Chondrocyte (in vitro differentiated cells): ENCODE results near the gene PLVAP. TPM values are rescaled to one million over a fixed set of nuclear protein-coding genes. Genes with fewer than 3 reads are reported as not detected.

Source experiments
- DNase-seq: peaks from one replicate; pipeline ENCODE4 v3.0.0; 2021; ENCODE audit warnings: mixed read lengths, low spot score
- H3K27ac Mint-ChIP-seq: one replicate; pipeline ENCODE4 v1.8.0; 2021; ENCODE audit warnings: mild to moderate bottlenecking, moderate library complexity, mixed read lengths; ENCODE audit not compliant: unreplicated experiment
- H3K27me3 Mint-ChIP-seq: 2 replicates; pipeline ENCODE4 v1.8.0; 2021; ENCODE audit warnings: low read depth, mixed read lengths
- H3K36me3 Mint-ChIP-seq: 2 replicates; pipeline ENCODE4 v1.8.0; 2021; ENCODE audit warnings: low read depth, mixed read lengths
- H3K4me1 Mint-ChIP-seq: 2 replicates; pipeline ENCODE4 v1.8.0; 2021; ENCODE audit warnings: low read depth, mild to moderate bottlenecking, mixed read lengths
- H3K4me3 Mint-ChIP-seq: one replicate; pipeline ENCODE4 v1.8.0; 2021; ENCODE audit warnings: mild to moderate bottlenecking, moderate library complexity, mixed read lengths; ENCODE audit not compliant: unreplicated experiment
- H3K9me3 Mint-ChIP-seq: 2 replicates; pipeline ENCODE4 v1.8.0; 2021; ENCODE audit warnings: low read depth, mixed read lengths
- total RNA-seq: library from RNA; stranded (reverse); gene quantifications from 3 replicates; pipeline ENCODE4 v1.2.1, GENCODE V29; 2021
- TF ChIP-seq, protein P1 (sequence below): fragments of 200-600 bp; sonication (generic); IDR thresholded peaks from 2 replicates; pipeline ENCODE4 v1.5.0; 2021; ENCODE audit warnings: antibody characterized with exemption, mild to moderate bottlenecking, moderate library complexity

PLVAP gene
- total RNA-seq, 1 donor from 2014 or later: 0.22 TPM

DNA sequence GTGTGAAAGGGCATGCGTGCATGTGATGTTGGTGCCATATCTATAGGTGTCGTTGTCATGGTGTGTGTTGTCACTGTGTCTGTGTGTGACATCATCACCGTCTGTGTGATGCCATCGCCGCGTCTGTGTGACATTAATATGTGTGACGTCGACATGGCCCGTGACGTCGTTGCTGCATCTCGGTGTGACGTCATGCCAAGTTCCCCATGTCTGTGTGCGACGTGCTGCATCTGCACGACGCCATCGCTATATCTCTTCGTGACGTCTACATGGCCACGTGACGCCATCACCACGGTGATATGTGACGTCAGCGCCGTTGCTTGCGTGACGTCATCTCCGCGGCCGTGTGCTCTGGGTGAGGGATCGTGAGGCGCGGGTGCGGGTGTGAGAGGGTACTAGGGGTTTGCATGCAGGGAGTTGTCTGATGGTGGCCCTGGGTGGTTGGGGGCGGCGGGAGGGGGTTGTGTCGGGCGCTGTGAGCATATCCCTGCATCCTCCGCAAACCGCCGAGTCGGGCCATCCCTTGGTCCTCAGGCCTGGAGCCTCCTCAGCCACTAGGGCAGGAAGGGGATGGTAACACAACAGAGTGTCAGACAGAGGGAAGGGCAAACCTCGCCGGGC lies 25.2 kb downstream of the PLVAP start:
- Mint-ChIP-seq H3K4me1 (peaks cover 40% of the 10 kb centered on the region), H3K27me3 (no peaks in the 10 kb centered on the region), H3K4me3 (no peak overlapping the region), H3K36me3 (no peaks in the 10 kb centered on the region), H3K9me3 (no peaks in the 10 kb centered on the region), H3K27ac (no peak overlapping the region)
- TF ChIP-seq, protein P1, sequence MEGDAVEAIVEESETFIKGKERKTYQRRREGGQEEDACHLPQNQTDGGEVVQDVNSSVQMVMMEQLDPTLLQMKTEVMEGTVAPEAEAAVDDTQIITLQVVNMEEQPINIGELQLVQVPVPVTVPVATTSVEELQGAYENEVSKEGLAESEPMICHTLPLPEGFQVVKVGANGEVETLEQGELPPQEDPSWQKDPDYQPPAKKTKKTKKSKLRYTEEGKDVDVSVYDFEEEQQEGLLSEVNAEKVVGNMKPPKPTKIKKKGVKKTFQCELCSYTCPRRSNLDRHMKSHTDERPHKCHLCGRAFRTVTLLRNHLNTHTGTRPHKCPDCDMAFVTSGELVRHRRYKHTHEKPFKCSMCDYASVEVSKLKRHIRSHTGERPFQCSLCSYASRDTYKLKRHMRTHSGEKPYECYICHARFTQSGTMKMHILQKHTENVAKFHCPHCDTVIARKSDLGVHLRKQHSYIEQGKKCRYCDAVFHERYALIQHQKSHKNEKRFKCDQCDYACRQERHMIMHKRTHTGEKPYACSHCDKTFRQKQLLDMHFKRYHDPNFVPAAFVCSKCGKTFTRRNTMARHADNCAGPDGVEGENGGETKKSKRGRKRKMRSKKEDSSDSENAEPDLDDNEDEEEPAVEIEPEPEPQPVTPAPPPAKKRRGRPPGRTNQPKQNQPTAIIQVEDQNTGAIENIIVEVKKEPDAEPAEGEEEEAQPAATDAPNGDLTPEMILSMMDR: no peak
- no peak for DNase-seq

DNA sequence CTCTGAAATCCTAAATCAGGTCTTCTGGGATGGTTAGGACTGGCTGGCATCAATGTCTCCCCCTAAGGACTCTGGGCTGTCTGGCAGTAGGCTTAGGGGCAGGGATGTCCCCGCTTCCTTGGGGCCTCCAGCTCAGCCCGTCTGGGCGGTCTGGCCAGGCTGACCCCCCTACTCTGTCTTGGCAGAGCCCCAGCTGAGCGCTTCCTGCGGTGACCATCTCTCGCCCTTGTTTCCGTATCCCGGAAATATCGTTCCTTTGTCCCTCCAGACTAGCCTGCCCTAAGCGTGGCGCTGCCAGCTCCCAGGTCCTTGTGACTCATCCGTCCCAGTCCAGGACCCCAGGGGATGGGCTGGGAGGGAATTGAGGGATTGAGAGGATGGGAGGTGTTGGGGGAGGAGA lies 28.4 kb downstream of the PLVAP start:
- TF ChIP-seq, protein P1: peak; percentile 9
- H3K9me3 Mint-ChIP-seq: no peaks in the 10 kb centered on the region
- H3K4me3 Mint-ChIP-seq: peak overlapping the region; percentile 50
- no peaks in the 10 kb centered on the region for H3K27me3 Mint-ChIP-seq
- H3K4me1 Mint-ChIP-seq: peaks cover 49% of the 10 kb centered on the region
- no peaks in the 10 kb centered on the region for H3K36me3 Mint-ChIP-seq
- no peak for DNase-seq
- peak overlapping the region; percentile 91 for H3K27ac Mint-ChIP-seq

DNA sequence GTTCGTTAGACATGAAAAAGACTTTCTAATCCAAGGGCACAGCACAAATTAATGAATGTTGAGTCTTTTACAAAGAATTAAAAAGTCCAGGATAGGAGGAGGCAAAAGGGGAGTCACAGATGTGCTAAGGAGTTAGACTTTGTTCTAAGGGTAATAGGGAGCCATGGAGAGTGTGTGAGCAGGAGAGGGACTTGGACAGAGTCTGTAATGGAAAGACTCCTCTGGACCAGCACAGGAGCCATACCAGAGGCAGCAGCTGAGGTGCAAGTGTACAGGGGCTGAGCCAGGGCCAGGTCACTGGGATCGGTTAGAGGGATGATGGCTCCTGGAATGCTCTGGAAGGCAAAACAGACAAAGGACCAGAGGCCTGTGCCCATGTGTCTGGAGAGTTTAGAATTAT lies 29.3 kb downstream of the PLVAP start:
- H3K36me3 Mint-ChIP-seq: no peaks in the 10 kb centered on the region
- no peaks in the 10 kb centered on the region for H3K27me3 Mint-ChIP-seq
- TF ChIP-seq, protein P1: no peak
- H3K4me1 Mint-ChIP-seq: peaks cover 41% of the 10 kb centered on the region
- DNase-seq: no peak
- peak overlapping the region; percentile 91 for H3K27ac Mint-ChIP-seq
- H3K4me3 Mint-ChIP-seq: no peak overlapping the region
- no peaks in the 10 kb centered on the region for H3K9me3 Mint-ChIP-seq

DNA sequence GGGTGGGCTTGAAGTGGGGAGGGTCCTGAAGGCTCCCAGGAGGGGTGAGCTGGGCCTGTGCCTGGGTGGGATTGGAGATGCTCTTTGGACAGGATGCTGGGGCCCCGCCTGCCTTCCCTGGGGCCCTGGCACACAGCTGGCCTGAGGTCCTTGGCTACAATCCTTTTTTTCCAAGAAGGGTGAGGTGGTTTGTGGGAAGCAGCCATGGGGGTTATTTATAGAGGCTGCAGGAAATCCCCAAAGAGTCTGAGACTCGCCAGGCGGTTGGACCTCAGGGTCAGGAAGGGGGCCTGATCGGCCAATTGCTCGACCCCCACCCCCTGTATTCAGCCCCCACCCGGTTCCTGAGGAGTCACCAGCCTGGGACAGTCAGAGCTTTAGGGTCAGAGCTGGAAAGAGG lies 29.8 kb downstream of the PLVAP start:
- Mint-ChIP-seq H3K4me3 (no peak overlapping the region), H3K36me3 (no peaks in the 10 kb centered on the region), H3K4me1 (peaks cover 38% of the 10 kb centered on the region), H3K27me3 (no peaks in the 10 kb centered on the region), H3K9me3 (no peaks in the 10 kb centered on the region), H3K27ac (peak overlapping the region; percentile 91)
- no peak for DNase-seq
- TF ChIP-seq, protein P1: no peak

DNA sequence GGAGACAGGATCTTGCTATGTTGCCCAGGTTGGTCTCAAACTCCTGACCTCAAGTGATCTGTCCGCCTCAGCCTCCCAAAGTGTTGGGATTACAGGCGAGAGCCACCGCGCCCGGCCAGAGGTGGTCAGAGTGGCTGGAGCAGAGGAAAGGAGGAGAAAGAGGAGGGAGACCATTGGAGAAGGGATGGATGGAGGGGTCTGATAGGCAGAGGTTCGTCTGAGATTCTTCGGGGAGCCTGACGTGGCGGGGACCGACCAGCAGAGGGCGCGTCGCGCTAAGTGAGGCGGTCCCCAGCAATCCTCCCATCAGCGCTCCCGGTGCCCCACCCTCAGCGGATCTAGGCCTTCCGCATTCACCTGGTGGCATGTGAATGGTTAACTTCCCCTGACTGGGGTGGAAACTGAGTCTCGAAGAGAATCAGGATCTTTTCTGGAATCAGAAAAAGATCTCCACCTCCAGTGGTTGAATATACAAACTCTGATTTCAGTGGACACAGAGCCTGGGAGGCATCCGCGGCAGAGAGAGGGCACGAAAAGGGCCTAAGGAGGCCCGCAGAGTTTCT lies 31.0 kb downstream of the PLVAP start:
- no peaks in the 10 kb centered on the region for H3K9me3 Mint-ChIP-seq
- no peak overlapping the region for H3K4me3 Mint-ChIP-seq
- no peak for DNase-seq
- H3K27ac Mint-ChIP-seq: peak overlapping the region; percentile 5
- no peaks in the 10 kb centered on the region for H3K27me3 Mint-ChIP-seq
- H3K4me1 Mint-ChIP-seq: peaks cover 38% of the 10 kb centered on the region
- TF ChIP-seq, protein P1: peak; percentile 93
- H3K36me3 Mint-ChIP-seq: no peaks in the 10 kb centered on the region
